Activated gamma-delta T cell (primary cell): Measurements from ENCODE around the gene SDK1.
"Not testable (repeated sequence)": the region's sequence is repeated elsewhere in the genome, so short reads cannot be mapped to it uniquely, and the experiment has no call there.

Source experiments
- DNase-seq: peaks from one replicate; lab custom pipeline; 2025; lab: John Stamatoyannopoulos, UW

SDK1 gene

DNA sequence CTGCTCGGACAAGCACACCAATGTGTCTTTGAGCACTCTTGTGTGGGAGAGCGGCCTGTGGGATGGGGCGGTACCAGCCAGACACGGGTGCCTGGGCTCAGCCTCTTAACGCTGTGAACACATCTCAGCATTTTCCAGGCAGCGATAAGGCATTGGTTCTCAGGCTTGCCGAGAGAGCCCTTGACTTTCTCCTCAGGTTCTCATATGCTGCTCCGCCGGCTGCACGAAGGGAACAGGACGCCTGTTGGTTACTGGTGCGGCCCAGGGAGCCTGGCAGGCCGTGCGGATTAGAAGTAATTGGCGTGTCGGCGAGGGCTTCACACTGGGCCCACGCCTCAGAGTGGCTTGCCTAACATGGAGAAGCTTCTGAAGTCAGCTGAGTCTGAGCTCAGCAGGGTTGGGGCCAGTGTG is 924.3 kb downstream of the SDK1 start:
- no peak for DNase-seq

DNA sequence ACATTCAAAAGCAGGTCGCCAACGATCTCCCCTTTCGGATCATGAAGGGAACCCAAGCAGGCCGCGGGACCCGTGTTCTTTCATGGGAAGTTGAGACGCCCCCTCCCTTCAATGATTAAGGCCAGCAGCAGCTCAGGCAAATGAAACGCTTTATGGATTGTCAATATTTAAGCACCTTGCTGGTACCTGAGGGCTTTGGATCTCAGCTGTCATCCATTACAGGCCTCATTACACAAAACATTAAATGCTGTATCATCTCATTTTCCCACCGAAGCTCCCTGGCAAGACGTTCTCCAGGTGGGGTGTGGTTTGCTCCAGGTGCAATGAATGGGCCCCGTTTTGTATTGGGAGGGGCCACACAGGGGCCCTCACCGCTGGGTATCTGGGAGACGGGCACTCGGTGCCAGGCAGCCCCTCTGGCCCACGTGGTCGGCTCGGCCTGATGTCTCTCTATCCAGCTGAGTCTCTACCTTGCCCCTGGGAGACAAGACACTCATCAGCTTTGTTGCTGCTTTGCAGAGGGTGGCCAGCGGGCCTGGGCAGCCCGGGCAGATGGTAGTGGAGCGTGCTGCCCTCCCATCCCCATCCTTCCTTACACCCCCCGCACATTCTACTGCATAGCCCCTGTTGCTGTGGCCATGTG is 925.0 kb downstream of the SDK1 start:
- no peak for DNase-seq

DNA sequence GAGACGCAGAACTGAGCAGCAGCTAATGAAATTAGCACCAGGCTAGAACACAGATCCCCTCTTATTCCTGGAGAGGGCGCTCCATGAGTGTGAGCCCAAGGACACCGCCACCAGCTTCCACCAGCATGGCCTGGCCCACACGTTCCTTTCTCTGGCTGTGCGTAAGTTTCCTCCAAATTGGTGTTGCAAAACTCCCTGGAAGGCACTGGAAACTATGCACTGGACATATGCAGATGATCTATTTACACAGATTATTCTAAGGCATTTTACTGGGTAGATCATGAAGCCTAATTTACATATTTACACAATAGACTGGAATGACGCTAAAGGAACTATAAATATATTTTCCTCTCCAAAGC is 925.5 kb downstream of the SDK1 start:
- DNase-seq: no peak

DNA sequence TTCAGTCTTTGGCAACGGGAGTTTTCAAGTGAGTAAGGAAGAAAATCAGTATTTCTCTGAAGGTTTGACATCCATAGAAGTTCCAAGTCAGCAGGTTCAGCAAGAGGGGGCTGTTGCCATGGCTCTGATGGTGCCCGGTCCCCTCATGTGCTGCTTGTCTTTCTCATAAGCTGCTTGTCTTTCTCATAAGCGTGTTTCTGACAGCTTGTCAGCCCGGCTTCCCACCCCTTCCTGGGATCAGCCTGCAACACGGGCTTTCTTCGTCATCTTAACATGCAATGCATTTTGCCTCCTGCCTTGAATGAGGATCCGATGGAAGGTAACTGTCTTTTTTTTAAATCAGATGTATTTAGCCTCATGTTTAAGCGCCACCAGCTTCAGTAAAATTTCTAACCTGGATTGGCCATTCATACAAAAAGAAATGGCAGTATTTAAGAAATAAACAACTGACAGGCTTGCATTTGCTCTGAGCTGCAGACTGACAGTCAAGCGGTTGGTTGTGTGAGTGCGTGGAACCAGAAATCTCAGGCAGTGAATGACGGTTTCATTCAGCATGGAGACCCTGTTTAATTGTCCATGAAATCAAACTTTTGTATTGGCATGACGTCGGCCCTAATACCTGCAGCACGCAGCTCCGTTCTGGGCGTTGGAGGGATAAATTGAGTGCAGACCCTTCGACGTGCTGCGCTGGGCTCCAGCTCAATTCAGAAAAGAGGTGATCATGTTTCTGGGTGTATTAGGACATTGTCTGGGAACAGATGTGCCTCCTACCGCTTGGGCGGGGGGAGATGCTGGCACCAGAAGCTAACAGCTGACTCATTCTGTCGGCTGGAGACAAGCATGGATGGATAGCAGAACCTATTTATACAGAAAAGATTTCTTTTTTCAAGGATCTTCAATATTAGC is 926.3 kb downstream of the SDK1 start:
- DNase-seq: no peak

DNA sequence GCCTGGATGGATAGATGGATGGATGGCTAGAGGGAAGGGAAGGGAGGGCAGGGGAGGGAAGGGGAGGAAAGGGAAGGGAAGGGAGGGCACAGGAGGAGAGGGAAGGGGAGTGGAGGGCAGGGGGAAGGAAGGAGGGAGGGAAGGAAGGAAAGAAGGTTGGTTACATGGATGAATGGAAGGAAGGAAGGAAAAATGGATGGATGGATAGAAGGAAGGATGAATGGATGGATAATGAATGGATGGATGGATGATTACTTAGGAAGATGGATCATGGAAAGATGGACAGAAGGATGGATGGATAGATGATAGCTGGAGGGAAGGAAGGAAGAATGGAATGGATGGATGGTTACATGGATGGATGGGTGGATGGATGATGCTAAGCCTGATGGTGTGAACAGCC is 929.3 kb downstream of the SDK1 start:
- DNase-seq: no peak

DNA sequence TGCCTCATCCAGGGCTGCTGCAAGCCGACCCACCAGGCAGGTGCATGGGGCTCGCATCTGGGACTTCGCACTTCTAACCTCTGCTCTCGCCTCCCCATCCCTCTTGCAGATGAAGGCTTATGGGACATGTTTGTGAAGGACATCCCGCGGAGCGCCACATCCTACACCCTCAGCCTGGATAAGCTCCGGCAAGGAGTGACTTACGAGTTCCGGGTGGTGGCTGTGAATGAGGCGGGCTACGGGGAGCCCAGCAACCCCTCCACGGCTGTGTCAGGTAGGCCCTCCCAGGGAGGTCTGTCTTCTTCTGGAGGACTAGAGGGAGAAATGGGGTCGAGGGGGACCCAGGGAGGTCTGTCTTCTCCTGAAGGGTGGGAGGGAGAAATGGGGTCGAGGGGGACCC is 932.1 kb downstream of the SDK1 start:
- no peak for DNase-seq

DNA sequence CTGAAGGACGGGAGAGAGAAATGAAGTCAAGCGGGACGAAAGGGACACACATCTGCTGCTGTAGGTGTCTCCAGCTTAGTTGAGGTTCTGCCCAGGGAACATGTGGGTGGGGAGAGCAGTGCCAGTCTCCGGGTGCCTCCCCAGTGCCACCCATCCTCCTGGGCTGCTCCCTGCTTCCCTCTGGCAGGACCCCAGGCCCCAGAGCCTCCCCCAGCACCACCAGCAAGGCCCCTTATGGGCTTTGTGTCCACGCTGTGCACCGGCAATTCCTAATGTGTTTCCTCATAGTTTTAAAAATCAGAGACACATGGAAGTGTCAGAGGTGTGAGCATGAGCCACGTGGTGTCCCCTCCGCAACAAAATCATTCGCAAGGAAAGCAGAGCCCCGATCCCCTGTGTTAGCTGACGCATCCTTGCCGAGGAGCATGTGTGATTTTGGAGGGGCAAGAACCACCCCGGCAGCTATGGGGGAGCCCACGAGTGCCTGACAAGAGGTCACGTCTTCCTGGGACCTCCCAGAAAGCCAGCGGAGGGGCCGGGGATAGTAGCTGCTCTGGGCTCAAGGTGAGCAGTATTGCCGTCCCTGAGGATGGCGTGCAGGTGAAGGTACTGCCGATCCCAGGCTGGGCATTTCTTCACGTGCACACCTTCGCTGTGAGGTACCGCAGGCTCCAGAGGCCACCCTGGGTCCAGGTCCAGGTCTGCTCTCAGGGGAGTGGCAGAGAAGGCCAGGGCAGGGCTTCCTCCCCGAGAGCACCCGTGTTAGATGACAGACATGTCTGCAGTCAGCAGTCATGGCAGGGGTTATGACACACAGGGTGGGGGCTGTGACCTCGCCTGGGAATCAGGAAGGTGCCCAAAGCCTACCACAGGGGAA is 932.8 kb downstream of the SDK1 start:
- no peak for DNase-seq

DNA sequence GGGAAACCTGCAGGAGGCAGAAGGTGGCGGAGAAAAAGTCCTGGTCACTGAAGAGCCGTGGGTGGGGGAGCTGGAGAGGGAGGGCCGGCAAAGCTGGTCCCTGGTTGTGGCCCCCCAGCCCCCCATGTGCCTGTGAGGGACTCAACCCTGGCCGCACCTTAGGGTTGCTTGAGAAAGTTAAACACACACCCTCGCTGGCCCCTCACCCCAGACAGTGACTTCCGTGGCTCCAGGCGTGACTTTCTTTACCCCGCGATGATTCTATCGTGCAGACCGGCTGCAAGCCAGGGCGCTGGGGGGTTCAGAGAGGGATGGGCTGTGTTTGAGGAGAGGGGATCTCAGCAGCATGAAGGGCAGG is 933.4 kb downstream of the SDK1 start:
- DNase-seq: no peak

DNA sequence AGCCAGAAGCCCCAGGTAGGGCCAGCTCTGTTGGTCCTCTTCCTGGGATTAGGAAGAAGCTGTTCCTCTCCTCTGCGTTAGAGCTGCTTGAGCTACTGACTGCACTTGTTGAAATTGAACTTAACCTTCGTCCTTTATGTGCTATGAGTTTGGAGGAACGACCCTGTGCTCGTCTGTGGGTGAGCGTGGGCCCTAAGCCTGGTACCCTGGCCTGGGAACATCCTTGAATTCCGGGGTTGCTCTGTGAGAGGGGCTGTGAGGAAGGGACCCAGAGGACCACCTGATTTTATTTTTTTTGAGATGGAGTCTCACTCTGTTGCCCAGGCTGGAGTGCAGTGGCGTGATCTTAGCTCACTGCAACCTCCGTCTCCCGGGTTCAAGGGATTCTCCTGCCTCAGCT is 933.8 kb downstream of the SDK1 start:
- no peak for DNase-seq

DNA sequence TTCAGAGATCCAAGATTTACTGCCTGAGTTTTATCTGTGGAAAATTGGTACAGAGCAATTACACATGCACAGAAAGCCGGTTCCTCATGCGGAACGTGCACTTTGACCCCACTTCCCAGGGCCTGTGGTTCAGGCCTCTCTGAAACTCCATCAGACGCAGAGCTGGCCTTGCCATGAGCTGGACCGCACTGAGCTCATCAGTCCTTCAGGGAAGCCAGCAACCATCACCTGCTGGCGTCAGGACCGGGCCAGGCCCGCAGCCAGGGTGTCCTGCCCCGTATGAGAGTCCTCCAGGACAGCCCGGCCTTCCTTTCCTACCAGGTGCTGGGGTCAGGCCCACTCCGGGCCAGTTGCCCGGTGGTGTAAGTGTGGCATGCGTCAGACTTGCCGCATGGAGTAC is 934.5 kb downstream of the SDK1 start:
- no peak for DNase-seq

DNA sequence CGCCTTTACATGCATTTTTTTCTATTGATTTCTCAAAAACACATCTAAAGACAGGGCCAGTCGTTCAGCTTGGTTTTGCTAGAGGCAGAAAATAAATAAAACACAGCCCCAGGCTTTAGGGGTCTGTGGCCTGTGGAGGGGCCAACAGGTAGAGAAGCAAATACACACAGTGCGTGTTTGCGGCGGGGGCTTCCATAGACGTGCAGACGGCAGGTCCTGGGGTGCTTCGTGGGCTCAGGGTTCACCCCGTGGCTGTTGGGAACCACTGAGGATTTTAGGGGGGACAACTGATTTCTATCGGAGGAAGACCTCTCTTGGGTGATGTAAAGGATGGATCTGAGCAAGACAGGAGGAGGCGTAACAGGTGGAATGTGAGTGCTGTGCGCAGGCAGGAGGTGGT is 935.3 kb downstream of the SDK1 start:
- no peak for DNase-seq

DNA sequence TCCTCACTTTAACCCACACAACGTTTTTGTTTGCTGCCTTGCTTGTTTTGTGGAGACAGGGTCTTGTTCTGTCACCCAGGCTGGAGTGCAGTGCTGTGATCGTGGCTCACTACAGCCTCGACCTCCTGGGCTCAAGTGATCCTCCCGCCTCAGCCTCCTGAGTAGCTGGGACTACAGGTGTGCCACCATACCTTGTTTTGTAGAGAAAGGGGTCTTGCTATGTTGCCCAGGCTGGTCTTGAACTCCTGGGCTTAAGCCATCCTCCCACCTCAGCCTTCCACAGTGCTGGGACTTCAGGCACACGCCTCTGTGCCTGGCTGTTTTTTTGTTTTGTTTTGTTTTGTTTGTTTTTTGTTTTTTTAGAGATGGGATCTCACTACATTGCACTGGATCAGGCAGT is 935.8 kb downstream of the SDK1 start:
- DNase-seq: not testable (repeated sequence)

DNA sequence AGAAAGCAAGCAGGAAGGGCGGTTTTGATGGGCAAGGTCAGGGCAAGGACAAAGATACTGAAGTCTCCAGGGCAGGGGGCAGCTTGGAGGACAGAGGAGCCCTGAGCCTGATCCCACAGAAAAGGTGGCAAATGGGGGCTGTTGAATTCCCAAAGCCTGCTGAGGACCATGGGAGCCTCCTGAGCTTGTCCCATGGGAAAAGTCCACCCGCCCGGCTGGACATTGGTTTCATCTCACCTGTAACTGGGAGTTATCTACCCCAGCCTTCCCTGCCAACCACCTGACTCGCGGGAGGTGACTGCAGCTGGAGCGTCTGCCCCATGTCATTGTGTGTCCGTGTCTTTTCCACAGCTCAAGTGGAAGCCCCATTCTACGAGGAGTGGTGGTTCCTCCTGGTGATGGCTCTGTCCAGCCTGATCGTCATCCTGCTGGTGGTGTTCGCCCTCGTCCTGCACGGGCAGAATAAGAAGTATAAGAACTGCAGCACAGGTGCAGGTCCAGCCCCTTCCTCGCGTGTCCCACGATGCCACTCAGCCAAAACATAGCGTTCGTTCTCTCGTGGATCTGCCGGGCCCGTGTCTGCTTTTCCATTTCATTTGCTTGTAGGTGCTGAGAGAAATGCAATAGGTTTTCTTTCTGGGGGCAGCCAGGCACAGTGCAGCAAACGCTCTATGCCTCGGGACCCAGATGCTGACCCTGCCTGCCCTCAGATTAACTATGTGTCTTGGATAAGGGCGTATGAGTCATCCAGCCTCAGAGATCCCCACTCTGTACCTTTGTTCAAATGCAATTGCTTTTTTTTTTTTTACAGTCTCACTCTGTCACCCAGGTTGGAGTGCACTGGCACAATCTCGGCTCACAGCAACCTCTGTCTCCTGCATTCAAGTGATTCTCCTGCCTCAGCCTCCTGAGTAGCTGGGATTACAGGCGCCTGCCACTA is 936.5 kb downstream of the SDK1 start:
- DNase-seq: no peak

DNA sequence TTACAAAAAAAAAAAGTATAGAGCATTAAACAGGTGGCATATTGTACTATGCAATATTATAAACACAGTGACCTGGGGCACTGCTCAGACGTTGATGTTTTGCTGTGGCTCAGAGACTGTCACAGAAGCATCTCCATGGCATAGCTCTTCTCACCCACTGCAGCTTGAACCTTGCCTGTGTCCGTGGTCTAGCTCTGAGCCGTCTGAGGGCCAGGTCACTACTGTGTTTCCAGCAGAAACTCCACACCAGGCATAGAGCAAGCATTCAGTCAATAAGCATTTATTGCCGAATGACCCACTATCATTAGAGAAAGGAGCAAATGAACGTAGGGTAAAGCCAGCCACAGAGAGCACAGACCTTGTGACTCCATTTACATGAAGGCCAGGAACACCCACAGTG is 937.8 kb downstream of the SDK1 start:
- DNase-seq: no peak

DNA sequence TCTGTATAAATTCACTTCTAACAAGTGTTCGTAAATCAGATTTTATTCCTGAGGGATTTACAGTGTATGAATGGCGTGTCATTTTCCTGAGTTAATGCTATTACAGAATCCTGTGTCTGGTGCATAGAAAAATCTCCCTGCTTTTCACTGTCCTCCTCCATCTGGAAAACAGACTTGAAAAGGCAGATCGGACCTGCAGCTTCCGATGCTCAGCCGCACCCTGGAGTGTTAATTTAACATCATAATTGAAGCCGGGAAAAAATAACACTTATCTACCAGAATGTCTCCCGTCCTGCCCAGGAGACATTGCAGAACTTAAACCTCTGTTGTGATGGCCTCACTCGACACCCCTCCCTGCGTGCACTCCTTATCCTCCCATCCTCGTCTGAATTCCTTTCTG is 939.0 kb downstream of the SDK1 start:
- DNase-seq: no peak

DNA sequence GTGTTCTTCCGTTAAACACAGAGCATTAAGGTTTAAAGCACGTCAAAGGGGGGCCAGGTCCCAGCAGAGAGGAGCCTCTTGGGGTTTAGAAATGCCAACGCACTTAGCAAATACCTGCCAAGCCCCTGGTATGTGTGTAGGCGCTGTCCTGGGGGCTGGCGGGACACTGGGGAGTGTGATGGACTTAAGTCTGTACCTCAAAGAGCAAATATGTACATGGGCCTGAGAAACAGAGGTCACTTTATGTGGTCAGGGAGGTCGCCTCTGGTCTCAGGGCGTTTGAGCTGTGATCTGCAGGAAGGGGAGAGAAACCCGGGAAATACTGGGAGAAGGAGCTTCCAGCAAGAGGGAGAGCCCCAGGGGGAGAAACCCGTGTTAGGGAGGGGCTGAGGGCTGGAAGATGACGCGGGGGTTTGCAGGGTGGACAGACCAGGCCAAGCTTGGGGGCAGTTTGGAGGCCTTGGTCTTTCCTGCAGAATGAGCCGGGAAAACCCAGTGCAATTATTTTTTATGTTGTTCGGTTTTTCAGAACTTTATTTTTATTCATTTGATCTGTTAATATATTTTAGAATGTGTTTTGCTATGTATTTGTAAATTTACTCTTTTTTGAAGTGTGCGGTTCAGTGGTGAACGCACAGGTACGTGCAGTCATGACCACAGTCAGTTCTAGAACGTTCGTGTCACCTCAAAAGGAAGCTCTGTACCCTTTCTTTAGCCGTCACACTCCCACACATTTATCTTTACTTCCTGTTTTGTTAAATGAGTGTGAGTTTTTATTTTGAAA is 939.7 kb downstream of the SDK1 start:
- DNase-seq: no peak

DNA sequence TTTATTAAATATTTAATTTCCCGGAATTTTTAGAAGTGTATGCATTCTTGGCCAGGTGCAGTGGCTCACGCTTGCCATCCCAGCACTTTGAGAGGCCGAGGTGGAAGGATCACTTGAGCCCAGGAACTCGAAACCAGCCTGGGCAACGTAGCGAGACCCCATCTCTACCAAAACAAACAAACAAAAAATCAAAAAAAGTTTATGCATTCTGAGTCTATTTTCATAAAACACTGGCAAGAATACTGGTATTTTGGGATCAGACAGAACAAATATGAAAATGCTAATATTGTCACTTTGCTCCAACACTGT is 940.2 kb downstream of the SDK1 start:
- DNase-seq: no peak

DNA sequence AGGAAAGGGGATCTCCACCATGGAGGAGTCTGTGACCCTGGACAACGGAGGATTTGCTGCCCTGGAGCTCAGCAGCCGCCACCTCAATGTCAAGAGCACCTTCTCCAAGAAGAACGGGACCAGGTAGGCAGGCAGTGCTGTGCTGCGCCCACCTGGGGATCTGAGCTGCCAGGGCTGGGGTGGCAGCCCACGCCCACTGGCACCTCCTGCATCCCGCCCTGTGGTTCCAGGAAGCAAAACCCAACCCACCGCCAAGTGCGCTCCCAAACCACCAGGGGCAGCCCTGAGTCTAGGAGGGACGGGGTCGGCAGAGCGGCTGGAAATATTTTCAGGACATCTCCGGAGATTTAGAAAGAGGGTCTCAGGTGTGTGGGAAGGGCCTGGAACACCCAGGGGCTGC is 940.7 kb downstream of the SDK1 start:
- no peak for DNase-seq

DNA sequence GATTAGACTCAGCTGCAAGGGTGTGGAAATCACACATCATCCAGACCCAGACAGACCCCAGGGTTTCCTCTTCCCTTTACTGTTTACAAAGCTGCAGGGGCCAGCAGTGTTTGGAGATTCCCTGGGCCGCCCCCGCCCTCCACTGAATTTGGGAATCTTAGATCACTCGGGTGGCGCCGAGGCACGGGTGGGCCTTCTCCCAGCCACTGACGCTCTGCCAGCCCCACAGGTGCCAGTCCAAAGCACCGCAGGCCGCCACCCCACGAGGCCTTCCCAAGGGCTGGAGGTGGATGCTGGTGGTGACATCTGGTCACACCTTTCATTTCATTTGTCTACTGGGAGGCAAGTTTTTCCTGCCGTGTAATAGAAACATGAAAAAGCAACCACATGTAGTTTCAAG is 941.7 kb downstream of the SDK1 start:
- DNase-seq: no peak

DNA sequence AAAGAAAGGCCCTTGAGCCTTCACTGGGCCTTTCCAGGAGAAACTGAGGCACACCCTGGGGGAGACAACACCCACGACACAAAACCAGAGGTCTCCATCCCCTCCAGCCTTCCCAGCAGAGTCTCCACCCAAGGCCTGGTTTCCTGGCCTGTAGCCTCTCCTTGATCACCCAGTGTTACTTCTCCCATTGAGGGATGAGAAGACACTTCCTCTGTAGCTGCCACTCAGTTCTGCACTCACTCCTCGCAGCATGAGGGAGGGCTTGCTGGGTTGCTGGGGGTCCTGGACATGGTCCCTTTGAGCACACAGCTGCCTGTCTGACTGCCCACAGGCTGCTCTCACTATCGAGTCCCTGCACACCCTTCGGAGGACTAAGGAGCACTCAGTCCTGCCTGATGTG is 943.0 kb downstream of the SDK1 start:
- DNase-seq: no peak

DNA sequence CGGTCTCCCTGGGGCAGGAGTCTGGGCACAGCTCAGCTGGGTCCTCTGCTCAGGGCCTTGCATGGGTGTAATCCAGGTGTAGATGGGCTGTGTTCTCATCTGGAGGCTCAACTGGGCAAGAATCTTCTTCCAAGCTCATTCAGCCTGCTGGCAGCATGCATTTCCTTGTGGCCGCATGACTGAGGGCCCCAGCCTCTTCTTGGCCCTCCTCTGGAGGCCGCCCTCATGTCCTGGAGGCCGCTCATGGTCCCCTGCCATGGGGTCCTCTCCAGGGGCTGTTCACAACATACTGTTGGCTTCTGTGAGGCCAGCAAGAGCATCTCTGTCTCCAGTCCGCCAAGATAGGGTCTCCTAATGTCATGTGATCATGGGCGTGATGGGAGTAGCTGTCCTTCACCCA is 943.6 kb downstream of the SDK1 start:
- no peak for DNase-seq
